Hypothalamus (tissue), 51 donors: ENCODE data around the gene ADAT2.

Source experiments
- DNase-seq, 51 donors: peaks; one replicate each; lab custom pipeline; 2025; lab: John Stamatoyannopoulos, UW

The ADAT2 gene

GRCh38 chr6:143441680-143442545 is 8.6 kb downstream of the ADAT2 start:
- no peak for DNase-seq

DNA sequence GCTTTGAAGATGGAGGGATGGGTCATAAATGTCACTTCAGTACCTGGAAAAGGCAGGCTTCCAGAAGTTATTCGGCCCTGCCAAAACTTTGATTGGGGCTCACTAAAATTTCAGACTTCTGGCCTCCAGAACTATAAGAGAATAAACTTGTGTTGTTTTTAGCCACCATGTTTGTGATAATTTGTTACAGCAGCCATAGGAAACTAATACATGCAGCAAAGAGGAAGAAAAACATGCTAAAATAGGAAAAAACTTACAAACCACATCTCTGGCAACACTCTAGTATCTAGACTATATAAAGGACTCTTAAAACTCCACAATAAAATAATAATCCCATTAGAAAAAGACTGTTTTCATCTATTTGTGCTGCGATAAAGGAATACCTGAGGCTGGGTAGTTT is 9.5 kb downstream of the ADAT2 start:
- no peak for DNase-seq

DNA sequence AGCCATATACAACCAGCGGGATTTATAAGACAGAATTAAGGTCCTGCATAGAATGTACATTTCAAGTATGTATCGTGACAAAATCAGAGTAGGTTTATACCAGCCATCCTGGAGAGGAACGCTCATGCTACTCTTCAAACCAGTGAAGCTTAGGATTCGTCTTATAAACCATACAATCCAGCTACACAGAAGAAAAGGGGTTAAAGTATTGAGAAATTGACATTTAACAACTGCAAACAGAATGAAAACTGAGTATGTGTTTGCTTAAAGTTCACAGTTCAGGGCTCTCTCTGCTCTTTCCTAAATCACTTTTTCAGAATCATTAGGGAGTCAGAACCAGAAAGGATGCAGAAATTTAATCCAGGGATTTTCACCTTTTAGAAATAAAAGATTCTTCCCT is 17.9 kb downstream of the ADAT2 start:
- no peak for DNase-seq

DNA sequence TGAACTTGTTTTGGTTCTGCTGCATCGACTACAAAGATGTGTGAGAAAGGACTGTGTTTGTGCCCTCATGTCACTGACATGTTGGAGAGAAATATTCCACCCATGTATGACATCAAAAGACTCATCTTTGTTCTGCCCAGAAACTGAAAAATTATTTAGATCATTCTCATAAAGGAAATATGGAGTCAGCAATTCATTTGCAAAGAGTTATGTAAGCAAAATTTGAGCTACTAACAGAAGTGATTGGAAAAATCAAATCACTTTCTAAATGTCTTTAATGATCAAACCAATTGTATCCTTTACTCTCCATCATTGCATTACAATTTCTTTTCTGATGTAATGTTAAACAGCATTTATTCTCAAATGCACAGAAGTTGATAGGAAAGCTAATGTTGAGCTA is 19.3 kb downstream of the ADAT2 start:
- no peak for DNase-seq

DNA sequence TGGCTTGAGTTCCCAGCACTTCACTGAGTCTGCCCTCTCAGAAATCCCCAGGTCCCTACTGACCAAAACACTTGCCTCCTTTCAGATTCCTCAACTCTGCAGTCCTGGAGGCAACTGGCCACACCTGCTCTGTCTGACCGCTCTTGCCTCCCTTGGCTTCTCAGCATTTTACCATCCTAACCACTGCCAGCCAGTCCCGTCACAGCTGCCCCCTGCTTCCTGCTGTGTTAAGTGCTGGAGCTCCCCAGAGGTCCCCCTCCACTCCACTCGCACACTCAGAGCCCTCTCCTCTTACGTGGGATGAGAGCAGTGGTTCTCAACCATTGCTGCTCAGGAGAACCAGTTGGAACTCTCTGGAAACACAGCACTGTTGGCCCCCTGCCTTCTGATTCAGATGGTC is 20.5 kb downstream of the ADAT2 start:
- DNase-seq, result no peak

- peak in 45 of 51 donors; percentile 3 to 71 (median 47) for DNase-seq
Measured at GRCh38 chr6:143427109-143427817, 23.2 kb downstream of the ADAT2 start.

DNA sequence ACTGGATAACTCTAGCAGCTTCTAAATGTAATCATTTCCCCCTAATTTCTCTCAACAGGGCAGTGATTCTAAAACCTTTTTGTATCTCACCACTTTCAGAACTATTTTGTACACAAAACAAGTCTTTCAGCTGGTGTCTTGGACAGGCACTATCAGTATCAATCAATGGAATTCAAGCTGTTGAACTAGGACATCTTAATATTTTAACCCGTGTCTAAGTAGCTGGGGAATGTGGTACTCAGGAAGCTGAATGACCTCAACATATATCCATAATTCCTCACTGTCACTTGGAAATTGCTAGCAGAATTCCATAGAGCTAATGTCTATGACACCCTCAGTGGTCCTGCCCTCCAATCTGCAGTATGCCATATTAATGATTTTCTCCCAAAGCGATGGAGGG is 24.5 kb downstream of the ADAT2 start:
- DNase-seq, result no peak

GRCh38 chr6:143419526-143419925 is 31.0 kb downstream of the ADAT2 start:
- no peak for DNase-seq

- DNase-seq, result no peak
Measured at GRCh38 chr6:143414769-143415168, 35.7 kb downstream of the ADAT2 start.

- no peak for DNase-seq
Measured at GRCh38 chr6:143410859-143411270, 39.6 kb downstream of the ADAT2 start.

- no peak for DNase-seq
Measured at GRCh38 chr6:143408787-143409162, 41.7 kb downstream of the ADAT2 start.

DNA sequence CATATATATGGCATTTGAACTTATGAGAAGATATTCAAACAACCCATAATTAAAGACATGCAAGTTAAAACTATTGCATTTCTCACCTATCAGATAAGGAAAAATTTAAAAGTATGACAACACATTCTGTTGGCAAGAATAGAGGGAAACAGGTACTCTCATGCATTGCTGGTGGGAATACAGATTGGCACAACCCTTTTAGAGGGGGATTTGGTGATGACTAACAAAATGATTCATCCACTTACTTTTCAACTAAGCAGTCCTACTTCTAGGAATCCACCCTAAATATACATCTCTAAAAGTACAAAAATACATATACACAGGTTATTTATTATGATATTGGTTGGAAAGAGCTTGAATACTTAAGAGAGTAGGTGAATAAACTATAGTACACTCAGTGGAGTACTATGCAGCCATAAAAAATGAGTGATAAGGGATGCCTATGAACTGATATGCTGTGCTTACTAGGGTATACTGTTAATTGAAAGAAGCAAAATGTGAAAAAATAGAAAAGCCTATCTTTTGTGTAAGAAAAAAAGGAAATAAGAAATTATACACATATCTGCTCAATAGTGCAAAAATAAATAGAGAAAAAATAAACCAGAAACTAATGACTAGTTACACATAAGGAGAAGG is 42.2 kb downstream of the ADAT2 start:
- no peak for DNase-seq

- no peak for DNase-seq
Measured at GRCh38 chr6:143406673-143407072, 43.8 kb downstream of the ADAT2 start.

DNA sequence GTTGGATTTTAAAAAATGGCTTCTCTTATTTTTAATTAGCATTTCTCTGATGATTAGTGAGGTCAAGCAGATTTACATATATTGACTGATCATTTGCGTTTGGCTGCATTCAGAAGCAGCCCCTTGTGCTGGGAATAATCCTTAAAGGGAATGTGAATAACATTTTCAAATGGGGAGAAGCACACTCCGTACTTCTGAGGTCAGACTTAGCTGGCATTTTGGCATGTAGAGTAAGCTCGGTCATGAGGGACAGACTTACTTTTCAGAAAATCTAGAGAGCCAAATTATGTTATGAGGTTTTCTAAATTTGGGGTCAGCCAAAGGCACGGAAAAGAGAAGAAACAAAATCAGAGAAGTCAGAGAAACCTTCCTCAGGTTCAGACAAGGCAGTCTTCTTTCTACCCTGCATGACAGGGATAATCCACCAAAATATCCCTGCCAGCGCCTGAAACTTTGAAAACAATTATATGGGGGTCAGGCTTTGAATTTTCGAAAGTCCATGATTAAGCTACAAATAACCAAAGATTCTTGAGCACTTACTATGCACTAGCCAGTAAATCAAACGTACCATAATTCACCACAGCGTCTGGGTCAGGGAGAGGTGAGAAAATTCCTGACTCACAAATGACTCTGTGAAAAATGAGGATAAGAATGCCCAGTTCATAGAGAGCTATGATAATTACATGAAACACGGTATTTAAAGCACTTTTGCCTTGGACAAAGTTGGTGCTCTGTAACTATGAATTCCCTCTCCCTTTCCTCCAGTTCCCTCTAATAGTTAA is 44.9 kb downstream of the ADAT2 start:
- no peak for DNase-seq

GRCh38 chr6:143402721-143403336 is 47.7 kb downstream of the ADAT2 start:
- DNase-seq, result no peak

GRCh38 chr6:143401636-143402370 is 48.7 kb downstream of the ADAT2 start:
- DNase-seq, result no peak

DNA sequence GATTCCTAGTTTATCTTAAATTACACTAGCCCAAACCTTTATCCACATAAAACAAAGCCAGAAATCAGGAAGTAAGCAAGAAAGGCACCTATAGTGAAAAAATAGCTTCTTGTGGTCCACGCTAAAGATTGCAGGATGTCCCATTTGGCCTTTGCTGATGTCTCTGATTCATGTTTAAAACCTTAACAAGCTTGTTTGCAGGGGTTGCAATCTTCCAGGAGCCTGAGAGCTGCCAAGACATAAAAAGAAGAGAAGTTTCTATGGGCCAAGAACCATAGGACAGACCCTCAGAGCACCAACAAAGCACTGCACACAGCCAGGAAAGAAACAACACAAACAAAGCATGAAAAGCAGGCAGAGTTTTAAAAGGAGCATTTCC is 49.4 kb downstream of the ADAT2 start:
- DNase-seq, result no peak

- no peak for DNase-seq
Measured at GRCh38 chr6:143400258-143401067, 50.0 kb downstream of the ADAT2 start.

GRCh38 chr6:143399775-143400174 is 50.7 kb downstream of the ADAT2 start:
- DNase-seq, result no peak
